IMR-90 (cell line): ENCODE results near the gene ANKRD45. TPM values are rescaled to one million over a fixed set of nuclear protein-coding genes. Genes with fewer than 3 reads are reported as not detected.

Source experiments
- ATAC-seq: fragments of 200-7000 bp; cut with Tn5 transposase; 2 replicates; pipeline ENCODE4 v1.9.1; 2020; ENCODE audit warnings: low read depth, mild to moderate bottlenecking, moderate library complexity
- BruUV-seq: library from RNA; stranded (reverse); fragments of 400-500 nt; replicated peaks from 2 replicates; lab custom pipeline; 2021; lab: Mats Ljungman, UMichigan
- CTCF ChIA-PET: fragments of 300-600 bp; formaldehyde crosslinking; extraction: SDS; loops from one replicate; lab custom pipeline; 2021; ENCODE audit warnings: antibody characterized with exemption; lab: Yijun Ruan, JAX
- POLR2A ChIA-PET: fragments of 300-600 bp; sonication (Branson Sonifier 250); formaldehyde crosslinking; loops from one replicate; lab custom pipeline; 2022; ENCODE audit warnings: antibody characterized with exemption; ENCODE audit not compliant: unreplicated experiment; lab: Charles Lee
- DNase-seq: peaks from one replicate; pipeline ENCODE4 v3.0.0; 2013
- H2AFZ ChIP-seq: replicated peaks from 2 replicates; pipeline ENCODE3; 2013; ENCODE audit warnings: low read length, mild to moderate bottlenecking; ENCODE audit not compliant: poor library complexity
- H2AK5ac ChIP-seq: 2 replicates; pipeline ENCODE4 v1.6.1; 2013; ENCODE audit warnings: low read depth, low read length, inconsistent platforms
- H2AK9ac ChIP-seq: replicated peaks from 2 replicates; pipeline ENCODE3; 2013; ENCODE audit warnings: mild to moderate bottlenecking, low read depth, low read length, moderate library complexity; ENCODE audit not compliant: poor library complexity
- H2BK120ac ChIP-seq: 2 replicates; pipeline ENCODE4 v1.6.1; 2013; ENCODE audit warnings: low read depth, low read length, inconsistent platforms
- H2BK15ac ChIP-seq: 3 replicates; pipeline ENCODE4 v1.6.1; 2013; ENCODE audit warnings: low read depth, low read length, inconsistent platforms
- H2BK20ac ChIP-seq: 2 replicates; pipeline ENCODE4 v1.6.1; 2013; ENCODE audit warnings: low read depth, mild to moderate bottlenecking, inconsistent platforms, low read length, moderate library complexity
- H2BK5ac ChIP-seq: 2 replicates; pipeline ENCODE4 v1.6.1; 2013; ENCODE audit warnings: mild to moderate bottlenecking, low read depth, low read length, inconsistent platforms; ENCODE audit not compliant: poor library complexity, severe bottlenecking
- H3K14ac ChIP-seq: replicated peaks from 2 replicates; pipeline ENCODE4 v1.6.1; 2013; ENCODE audit warnings: low read depth, low read length, inconsistent platforms
- H3K18ac ChIP-seq: 2 replicates; pipeline ENCODE4 v1.6.1; 2013; ENCODE audit warnings: low read depth, low read length, control low read depth
- H3K23ac ChIP-seq: 2 replicates; pipeline ENCODE4 v1.6.1; 2013; ENCODE audit warnings: low read depth, low read length, inconsistent platforms
- H3K27ac ChIP-seq: 2 replicates; pipeline ENCODE4 v1.5.1; 2013; ENCODE audit warnings: mild to moderate bottlenecking, control low read depth, low read length; ENCODE audit not compliant: insufficient read depth
- H3K27me3 ChIP-seq: 2 replicates; pipeline ENCODE4 v1.6.1; 2013; ENCODE audit warnings: low read length; ENCODE audit not compliant: control insufficient read depth, insufficient read depth
- H3K36me3 ChIP-seq: 2 replicates; pipeline ENCODE4 v1.6.1; 2013; ENCODE audit warnings: low read length, mixed read lengths; ENCODE audit not compliant: control insufficient read depth, insufficient read depth
- H3K4ac ChIP-seq: 2 replicates; pipeline ENCODE4 v1.6.1; 2013; ENCODE audit warnings: low read depth, low read length, inconsistent platforms
- H3K4me1 ChIP-seq: 2 replicates; pipeline ENCODE4 v1.6.1; 2013; ENCODE audit warnings: low read length, mixed read lengths; ENCODE audit not compliant: control insufficient read depth, insufficient read depth
- H3K4me2 ChIP-seq: 2 replicates; pipeline ENCODE4 v1.6.1; 2013; ENCODE audit warnings: low read depth, mild to moderate bottlenecking, control low read depth, low read length, moderate library complexity
- H3K4me3 ChIP-seq: 2 replicates; pipeline ENCODE4 v1.5.1; 2013; ENCODE audit warnings: low read depth, mild to moderate bottlenecking, control low read depth, low read length, moderate library complexity; ENCODE audit not compliant: insufficient read depth
- H3K56ac ChIP-seq: 2 replicates; pipeline ENCODE4 v1.6.1; 2013; ENCODE audit warnings: low read length, inconsistent platforms; ENCODE audit not compliant: insufficient read depth; ENCODE audit errors: extremely low read depth
- H3K79me1 ChIP-seq, 2 experiments: 2 replicates each; pipeline ENCODE4 v1.6.1; 2013; ENCODE audit warnings: low read length in 2 of 2, inconsistent platforms in 1 of 2, low read depth in 1 of 2
- H3K9ac ChIP-seq: 2 replicates; pipeline ENCODE4 v1.6.1; 2013; ENCODE audit warnings: low read depth, low read length, control low read depth
- H3K9me1 ChIP-seq: 2 replicates; pipeline ENCODE4 v1.6.1; 2013; ENCODE audit warnings: low read length, inconsistent platforms; ENCODE audit not compliant: insufficient read depth
- H3K9me3 ChIP-seq: 2 replicates; pipeline ENCODE4 v1.6.1; 2013; ENCODE audit warnings: low read length; ENCODE audit not compliant: control insufficient read depth, insufficient read depth
- H4K20me1 ChIP-seq: 2 replicates; pipeline ENCODE4 v1.6.1; 2013; ENCODE audit warnings: low read length, inconsistent platforms; ENCODE audit not compliant: insufficient read depth
- H4K5ac ChIP-seq: 2 replicates; pipeline ENCODE4 v1.6.1; 2013; ENCODE audit warnings: mild to moderate bottlenecking, low read depth, low read length, control low read depth
- H4K8ac ChIP-seq, 2 experiments: 2 replicates each; pipeline ENCODE4 v1.6.1; 2013; ENCODE audit warnings: low read depth in 2 of 2, low read length in 2 of 2, control low read depth in 1 of 2, inconsistent platforms in 1 of 2
- H4K91ac ChIP-seq: 2 replicates; pipeline ENCODE4 v1.6.1; 2013; ENCODE audit warnings: low read depth, low read length, inconsistent platforms; ENCODE audit not compliant: insufficient read depth
- BHLHE40 ChIP-seq: fragments of 150-350 bp; IDR thresholded peaks from 2 replicates; pipeline ENCODE4 v1.6.1; 2016; ENCODE audit warnings: mild to moderate bottlenecking, low read depth, low read length
- MXI1 ChIP-seq: IDR thresholded peaks from 2 replicates; pipeline ENCODE4 v1.6.1; 2012; ENCODE audit warnings: low read depth, mild to moderate bottlenecking, low read length, moderate library complexity, borderline replicate concordance
- RAD21 ChIP-seq: IDR thresholded peaks from 2 replicates; pipeline ENCODE4 v1.6.1; 2012; ENCODE audit warnings: low read length, improper control_type of control experiment
- WGBS, 2 experiments: methylation state at CpG; one replicate each; pipeline versions ENCODE4 v1.1.5 to v1.1.7; 2013; ENCODE audit warnings: missing lambda C conversion rate in 2 of 2; ENCODE audit not compliant: insufficient read length in 1 of 2; ENCODE audit errors: extremely low coverage in 2 of 2; 5-methylcytosine and 5-hydroxymethylcytosine counted together
- dilution Hi-C: fragments of 300-500 bp; cut with HindIII; formaldehyde crosslinking; loops from one replicate; pipeline ENCODE4 v1.14.3; 2018; ENCODE audit warnings: low sequenced_read_pairs; ENCODE audit not compliant: unreplicated experiment
- in situ Hi-C: fragments of 300-500 bp; cut with MboI; formaldehyde crosslinking; loops from 3 replicates; pipeline ENCODE4 v1.14.3; 2019; ENCODE audit warnings: low sequenced_read_pairs, inconsistent platforms, mixed read lengths
- intact Hi-C: fragments of 100-400 bp; cut with micrococcal nuclease; formaldehyde crosslinking; loops from 2 replicates; pipeline ENCODE4 v1.10.0; 2022
- polyA plus RNA-seq, 3 experiments: library from polyadenylated mRNA; depleted of rRNA; stranded (reverse); fragments of >200 nt; gene quantifications; 2 replicates each; pipeline ENCODE4 v1.2.3, GENCODE V29; 2012; ENCODE audit warnings: low replicate concordance in 1 of 3
- total RNA-seq: library from RNA; depleted of rRNA; stranded (reverse); fragments of >200 nt; gene quantifications from 2 replicates; pipeline ENCODE4 v1.2.3, GENCODE V29; 2012
- TF ChIP-seq, protein P1 (sequence below): conservative IDR thresholded peaks from 2 replicates; pipeline ENCODE4 v1.5.1; 2012; ENCODE audit warnings: mild to moderate bottlenecking, low read depth, low read length, improper control_type of control experiment

Gene ANKRD45
- total and polyA plus RNA-seq, 2 of the 4 experiments (the other 2 are of a cell fraction), result under 0.01 TPM; not detected in 1

DNA sequence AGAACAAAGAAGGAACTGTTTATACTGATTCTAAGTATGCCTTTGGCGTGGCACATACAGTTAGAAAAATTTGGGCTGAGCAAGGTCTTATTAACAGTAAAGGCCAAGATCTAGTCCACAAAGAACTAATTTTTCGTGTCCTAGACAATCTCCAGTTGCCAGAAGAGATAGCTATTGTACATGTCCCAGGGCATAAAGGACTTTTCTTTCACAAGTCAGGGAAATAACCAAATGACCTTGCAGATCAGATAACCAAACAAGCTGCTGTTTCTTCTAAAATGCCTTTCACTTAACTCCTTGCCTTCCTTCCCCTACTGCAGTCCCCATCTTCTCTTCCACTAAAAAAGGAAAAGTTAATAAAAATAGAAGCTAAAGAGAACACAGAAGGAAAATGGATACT, 30.5 kb downstream of the ANKRD45 start:
- Histone ChIP-seq H2BK120ac (no peak overlapping the region), H3K23ac (no peak overlapping the region), H2BK5ac (no peak overlapping the region), H3K9ac (no peak overlapping the region), H3K9me3 (peaks cover 4% of the 10 kb centered on the region; the same call in 1 of the 2 replicates), H4K8ac (no peak overlapping the region), H3K27me3 (no peaks in the 10 kb centered on the region), H3K4me2 (no peak overlapping the region), H3K79me1 (no peaks in the 10 kb centered on the region), H2BK20ac (no peak overlapping the region), H4K20me1 (no peaks in the 10 kb centered on the region), H2AFZ (no peak overlapping the region), H3K4ac (no peak overlapping the region), H3K27ac (no peak overlapping the region), H3K4me1 (no peaks in the 10 kb centered on the region), H3K4me3 (no peak overlapping the region), H3K18ac (no peak overlapping the region), H2AK5ac (no peak overlapping the region), H2AK9ac (no peak overlapping the region), H2BK15ac (no peak overlapping the region), H3K56ac (no peak overlapping the region), H3K9me1 (no peaks in the 10 kb centered on the region), H3K14ac (no peak overlapping the region), H3K36me3 (no peaks in the 10 kb centered on the region), H4K5ac (no peak overlapping the region), H4K91ac (no peak overlapping the region)
- CTCF ChIA-PET, result no interaction called here
- dilution Hi-C loops, result no loop called here
- TF ChIP-seq BHLHE40 (no peak), MXI1 (no peak), RAD21 (no peak)
- TF ChIP-seq, protein P1, sequence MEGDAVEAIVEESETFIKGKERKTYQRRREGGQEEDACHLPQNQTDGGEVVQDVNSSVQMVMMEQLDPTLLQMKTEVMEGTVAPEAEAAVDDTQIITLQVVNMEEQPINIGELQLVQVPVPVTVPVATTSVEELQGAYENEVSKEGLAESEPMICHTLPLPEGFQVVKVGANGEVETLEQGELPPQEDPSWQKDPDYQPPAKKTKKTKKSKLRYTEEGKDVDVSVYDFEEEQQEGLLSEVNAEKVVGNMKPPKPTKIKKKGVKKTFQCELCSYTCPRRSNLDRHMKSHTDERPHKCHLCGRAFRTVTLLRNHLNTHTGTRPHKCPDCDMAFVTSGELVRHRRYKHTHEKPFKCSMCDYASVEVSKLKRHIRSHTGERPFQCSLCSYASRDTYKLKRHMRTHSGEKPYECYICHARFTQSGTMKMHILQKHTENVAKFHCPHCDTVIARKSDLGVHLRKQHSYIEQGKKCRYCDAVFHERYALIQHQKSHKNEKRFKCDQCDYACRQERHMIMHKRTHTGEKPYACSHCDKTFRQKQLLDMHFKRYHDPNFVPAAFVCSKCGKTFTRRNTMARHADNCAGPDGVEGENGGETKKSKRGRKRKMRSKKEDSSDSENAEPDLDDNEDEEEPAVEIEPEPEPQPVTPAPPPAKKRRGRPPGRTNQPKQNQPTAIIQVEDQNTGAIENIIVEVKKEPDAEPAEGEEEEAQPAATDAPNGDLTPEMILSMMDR, result no peak
- 13% methylated on average over 2 of the region's 2 CpGs; no CpG with 5 or more reads in 1 of the 2 experiments for WGBS, 2 experiments
- ATAC-seq (no peak), DNase-seq (no peak)
- POLR2A ChIA-PET, result no interaction called here
- in situ Hi-C loops, result no loop called here
- BruUV-seq, result no TSS peak
- intact Hi-C loops, result no loop called here
